H1 (cell line): ENCODE data around the gene PXMP4. TPM values are rescaled to one million over a fixed set of nuclear protein-coding genes. Genes with fewer than 3 reads are reported as not detected.
A peak's percentile ranks its signal among the peaks of the same experiment; 100 is the strongest.

Experiments
- CTCF ChIA-PET: fragments of 300-600 bp; sonication (Branson Sonifier 250); formaldehyde crosslinking; loops from one replicate; lab custom pipeline; 2021; ENCODE audit not compliant: partially characterized antibody; lab: Charles Lee
- POLR2A ChIA-PET: fragments of 300-600 bp; sonication (Branson Sonifier 250); formaldehyde crosslinking; loops from one replicate; lab custom pipeline; 2021; ENCODE audit warnings: inconsistent platforms; ENCODE audit not compliant: partially characterized antibody; lab: Charles Lee
- DNase-seq, 2 experiments: peaks; one replicate each; pipeline versions ENCODE4 v3.0.0 to v3.0.0-alpha.2; 2010 to 2022; ENCODE audit warnings: low spot score in 2 of 2, low read depth in 1 of 2, mixed read lengths in 1 of 2
- FAIRE-seq: peaks from 2 replicates; lab custom pipeline; 2011; peaks lifted over from hg19 to GRCh38; lab: Jason Lieb, UNC
- H2AFZ ChIP-seq: 2 replicates; pipeline ENCODE4 v1.8.1; 2012; ENCODE audit warnings: low read length, inconsistent platforms
- H2AK5ac ChIP-seq: 2 replicates; pipeline ENCODE4 v1.6.1; 2013; ENCODE audit warnings: low read depth, low read length
- H2BK120ac ChIP-seq: replicated peaks from 2 replicates; pipeline ENCODE3; 2013; ENCODE audit warnings: low read depth, low read length, inconsistent platforms
- H2BK12ac ChIP-seq: 2 replicates; pipeline ENCODE4 v1.6.1; 2013; ENCODE audit warnings: low read depth, low read length
- H2BK15ac ChIP-seq: 2 replicates; pipeline ENCODE4 v1.6.1; 2013; ENCODE audit warnings: low read length
- H2BK20ac ChIP-seq: 2 replicates; pipeline ENCODE4 v1.6.1; 2013; ENCODE audit warnings: low read length
- H2BK5ac ChIP-seq: 2 replicates; pipeline ENCODE4 v1.6.1; 2013; ENCODE audit warnings: low read depth, low read length
- H3K14ac ChIP-seq: 2 replicates; pipeline ENCODE4 v1.6.1; 2013; ENCODE audit warnings: inconsistent platforms; ENCODE audit not compliant: insufficient read length
- H3K18ac ChIP-seq: 2 replicates; pipeline ENCODE4 v1.6.1; 2013; ENCODE audit warnings: low read length; ENCODE audit errors: extremely low read depth
- H3K23ac ChIP-seq: 2 replicates; pipeline ENCODE4 v1.6.1; 2013; ENCODE audit warnings: inconsistent platforms; ENCODE audit not compliant: insufficient read length
- H3K23me2 ChIP-seq: 2 replicates; pipeline ENCODE4 v1.6.1; 2013; ENCODE audit warnings: low read depth, low read length
- H3K27ac ChIP-seq: 2 replicates; pipeline ENCODE4 v1.6.1; 2011; ENCODE audit warnings: low read depth, low read length, inconsistent platforms
- H3K27me3 ChIP-seq, 4 experiments: replicated peaks in 1 of 4; 1 replicate in 1 of 4; 2 replicates in 3 of 4; pipeline versions ENCODE4 v1.6.1 to v1.8.1; 2011 to 2013; ENCODE audit warnings: low read length in 3 of 4, mild to moderate bottlenecking in 3 of 4, inconsistent platforms in 2 of 4, mixed read lengths in 2 of 4, moderate library complexity in 1 of 4; ENCODE audit not compliant: control insufficient read depth in 3 of 4, insufficient read depth in 3 of 4; ENCODE audit errors: extremely low read depth in 1 of 4
- H3K36me3 ChIP-seq, 4 experiments: 2 replicates each; pipeline versions ENCODE4 v1.6.1 to v1.8.1; 2011 to 2013; ENCODE audit warnings: mild to moderate bottlenecking in 4 of 4, low read length in 3 of 4, moderate library complexity in 2 of 4, control low read depth in 1 of 4, inconsistent platforms in 1 of 4; ENCODE audit not compliant: insufficient read depth in 4 of 4, control insufficient read depth in 2 of 4
- H3K4ac ChIP-seq: replicated peaks from 2 replicates; pipeline ENCODE3; 2013; ENCODE audit warnings: low read length, low read depth, mixed read lengths, inconsistent platforms; ENCODE audit not compliant: insufficient read length
- H3K4me1 ChIP-seq, 4 experiments: replicated peaks in 1 of 4; 1 replicate in 1 of 4; 2 replicates in 3 of 4; pipeline versions ENCODE4 v1.6.1 to v1.8.1; 2011 to 2013; ENCODE audit warnings: low read length in 3 of 4, inconsistent platforms in 2 of 4, mixed read lengths in 1 of 4; ENCODE audit not compliant: insufficient read depth in 4 of 4, control insufficient read depth in 3 of 4
- H3K4me2 ChIP-seq, 2 experiments: 2 replicates each; pipeline versions ENCODE4 v1.6.1 to v1.8.1; 2011 to 2013; ENCODE audit warnings: low read depth in 2 of 2, low read length in 2 of 2, control low read depth in 1 of 2, inconsistent platforms in 1 of 2, mild to moderate bottlenecking in 1 of 2; ENCODE audit not compliant: insufficient read depth in 1 of 2
- H3K4me3 ChIP-seq, 4 experiments: fragments of 200-600, 300-600 bp in 1 of 4; sonication (generic), shearing (Covaris generic), sonication (Bioruptor Twin) in 1 of 4; 2 replicates each; pipeline versions ENCODE4 v1.5.1 to v1.8.1; 2011 to 2016; ENCODE audit warnings: low read length in 4 of 4, low read depth in 3 of 4, control low read depth in 2 of 4, inconsistent platforms in 2 of 4, mild to moderate bottlenecking in 2 of 4, mixed read lengths in 1 of 4, moderate library complexity in 1 of 4; ENCODE audit not compliant: insufficient read depth in 2 of 4; ENCODE audit errors: extremely low read depth in 1 of 4
- H3K56ac ChIP-seq: replicated peaks from 2 replicates; pipeline ENCODE3; 2013; ENCODE audit warnings: low read depth, mild to moderate bottlenecking, mixed read lengths, low read length, inconsistent platforms; ENCODE audit not compliant: insufficient read length
- H3K79me1 ChIP-seq: 2 replicates; pipeline ENCODE4 v1.6.1; 2013; ENCODE audit warnings: low read depth, low read length, control low read depth
- H3K79me2 ChIP-seq, 2 experiments: 2 replicates each; pipeline versions ENCODE4 v1.6.1 to v1.8.1; 2012 to 2013; ENCODE audit warnings: low read length in 2 of 2, mild to moderate bottlenecking in 2 of 2, inconsistent platforms in 1 of 2; ENCODE audit not compliant: insufficient read depth in 2 of 2, control insufficient read depth in 1 of 2
- H3K9ac ChIP-seq, 4 experiments: replicated peaks in 1 of 4; 1 replicate in 1 of 4; 2 replicates in 3 of 4; pipeline versions ENCODE4 v1.6.1 to v1.8.1; 2011 to 2013; ENCODE audit warnings: low read depth in 3 of 4, low read length in 3 of 4, control low read depth in 2 of 4, mild to moderate bottlenecking in 2 of 4, moderate library complexity in 2 of 4, inconsistent platforms in 1 of 4; ENCODE audit errors: extremely low read depth in 1 of 4
- H3K9me3 ChIP-seq, 2 experiments: 2 replicates each; pipeline versions ENCODE4 v1.6.1 to v1.8.1; 2012 to 2013; ENCODE audit warnings: mild to moderate bottlenecking in 2 of 2, moderate library complexity in 2 of 2, control low read depth in 1 of 2, inconsistent platforms in 1 of 2, low read depth in 1 of 2, low read length in 1 of 2, mixed read lengths in 1 of 2; ENCODE audit not compliant: insufficient read depth in 2 of 2
- H4K20me1 ChIP-seq, 2 experiments: replicated peaks in 1 of 2; 2 replicates each; pipeline versions ENCODE3 to v1.8.1; 2011 to 2013; ENCODE audit warnings: inconsistent platforms in 2 of 2, low read length in 2 of 2, mild to moderate bottlenecking in 1 of 2; ENCODE audit not compliant: insufficient read depth in 2 of 2, control insufficient read depth in 1 of 2
- H4K5ac ChIP-seq: 2 replicates; pipeline ENCODE4 v1.6.1; 2013; ENCODE audit warnings: low read length, low read depth, mixed read lengths, inconsistent platforms; ENCODE audit not compliant: insufficient read length
- H4K8ac ChIP-seq: 2 replicates; pipeline ENCODE4 v1.8.0; 2013; ENCODE audit warnings: mild to moderate bottlenecking, moderate library complexity, low read length, inconsistent platforms; ENCODE audit not compliant: insufficient read depth; ENCODE audit errors: extremely low read depth
- H4K91ac ChIP-seq: replicated peaks from 2 replicates; pipeline ENCODE3; 2013; ENCODE audit warnings: low read length, mixed read lengths, inconsistent platforms; ENCODE audit not compliant: insufficient read length
- CHD1 ChIP-seq: IDR thresholded peaks from 2 replicates; pipeline ENCODE4 v1.6.1; 2012; ENCODE audit warnings: low read depth, low read length, improper control_type of control experiment
- JUND ChIP-seq: IDR thresholded peaks from 2 replicates; pipeline ENCODE4 v1.6.1; 2011; ENCODE audit warnings: mild to moderate bottlenecking, improper control_type of control experiment, low read length
- KDM5A ChIP-seq: fragments of 200-600 bp; IDR thresholded peaks from 2 replicates; pipeline ENCODE4 v1.7.1; 2012; ENCODE audit warnings: mild to moderate bottlenecking, low read length, inconsistent platforms, mixed read lengths
- NANOG ChIP-seq: IDR thresholded peaks from 2 replicates; pipeline ENCODE4 v1.6.1; 2011; ENCODE audit warnings: low read length, low read depth, mild to moderate bottlenecking, inconsistent platforms; ENCODE audit not compliant: insufficient read depth, poor library complexity, severe bottlenecking
- PHF8 ChIP-seq: fragments of 200-600 bp; sonication (generic); conservative IDR thresholded peaks from 2 replicates; pipeline ENCODE4 v1.7.1; 2012; ENCODE audit warnings: low read depth, mild to moderate bottlenecking, inconsistent platforms, low read length, moderate library complexity
- POLR2AphosphoS5 ChIP-seq: IDR thresholded peaks from 2 replicates; pipeline ENCODE4 v1.6.1; 2011; ENCODE audit warnings: low read depth, low read length
- RAD21 ChIP-seq, 2 experiments: IDR thresholded peaks in 1 of 2; conservative IDR thresholded peaks in 1 of 2; 2 replicates each; pipeline ENCODE4 v1.6.1; 2011; ENCODE audit warnings: low read depth in 2 of 2, low read length in 2 of 2, improper control_type of control experiment in 1 of 2, inconsistent platforms in 1 of 2, mild to moderate bottlenecking in 1 of 2, moderate library complexity in 1 of 2
- SP1 ChIP-seq: IDR thresholded peaks from 2 replicates; pipeline ENCODE4 v1.6.1; 2011; ENCODE audit warnings: low read depth, low read length
- SP4 ChIP-seq: IDR thresholded peaks from 2 replicates; pipeline ENCODE4 v1.6.1; 2012; ENCODE audit warnings: low read length, inconsistent platforms
- WGBS, 2 experiments: shearing (Covaris generic) in 1 of 2; methylation state at CpG; one replicate each; pipeline versions ENCODE4 v1.1.6 to v1.1.7; 2013 to 2015; ENCODE audit warnings: low lambda C conversion rate in 2 of 2, mixed read lengths in 2 of 2, inconsistent platforms in 1 of 2, low coverage in 1 of 2, missing lambda C conversion rate in 1 of 2; ENCODE audit not compliant: insufficient replicate concordance in 2 of 2, insufficient coverage in 1 of 2, insufficient read length in 1 of 2; ENCODE audit errors: extremely low coverage in 1 of 2, missing lambda C conversion rate in 1 of 2; 5-methylcytosine and 5-hydroxymethylcytosine counted together
- polyA plus RNA-seq, 7 experiments: library from polyadenylated mRNA; depleted of rRNA in 3 of 7; stranded (reverse) in 5 of 7; unstranded in 2 of 7; fragments of >200 nt in 5 of 7; fragments of 200-250 nt in 2 of 7; gene quantifications; 1 replicate in 5 of 7; 2 replicates in 1 of 7; 4 replicates in 1 of 7; pipeline versions ENCODE4 v1.2.1 to v1.2.3, GENCODE V29; 2011 to 2013; ENCODE audit warnings: missing spikeins in 2 of 7, mixed read lengths in 2 of 7
- total RNA-seq: library from RNA; stranded (reverse); fragmentation: NEBNext Ultra II Directional; extraction: Animal tissue kit (Norgen Biotek cat#: 25700); gene quantifications from 2 replicates; pipeline ENCODE4 v1.2.1, GENCODE V29; 2021
- TF ChIP-seq, protein P1 (sequence below): IDR thresholded peaks from 2 replicates; pipeline ENCODE4 v1.6.1; 2012; ENCODE audit warnings: inconsistent platforms

Gene PXMP4
- total and polyA plus RNA-seq, 2 of the 8 experiments (the other 6 are each of a cell fraction or from before 2014, with no cell fraction given): 3.3 to 3.4 TPM

DNA sequence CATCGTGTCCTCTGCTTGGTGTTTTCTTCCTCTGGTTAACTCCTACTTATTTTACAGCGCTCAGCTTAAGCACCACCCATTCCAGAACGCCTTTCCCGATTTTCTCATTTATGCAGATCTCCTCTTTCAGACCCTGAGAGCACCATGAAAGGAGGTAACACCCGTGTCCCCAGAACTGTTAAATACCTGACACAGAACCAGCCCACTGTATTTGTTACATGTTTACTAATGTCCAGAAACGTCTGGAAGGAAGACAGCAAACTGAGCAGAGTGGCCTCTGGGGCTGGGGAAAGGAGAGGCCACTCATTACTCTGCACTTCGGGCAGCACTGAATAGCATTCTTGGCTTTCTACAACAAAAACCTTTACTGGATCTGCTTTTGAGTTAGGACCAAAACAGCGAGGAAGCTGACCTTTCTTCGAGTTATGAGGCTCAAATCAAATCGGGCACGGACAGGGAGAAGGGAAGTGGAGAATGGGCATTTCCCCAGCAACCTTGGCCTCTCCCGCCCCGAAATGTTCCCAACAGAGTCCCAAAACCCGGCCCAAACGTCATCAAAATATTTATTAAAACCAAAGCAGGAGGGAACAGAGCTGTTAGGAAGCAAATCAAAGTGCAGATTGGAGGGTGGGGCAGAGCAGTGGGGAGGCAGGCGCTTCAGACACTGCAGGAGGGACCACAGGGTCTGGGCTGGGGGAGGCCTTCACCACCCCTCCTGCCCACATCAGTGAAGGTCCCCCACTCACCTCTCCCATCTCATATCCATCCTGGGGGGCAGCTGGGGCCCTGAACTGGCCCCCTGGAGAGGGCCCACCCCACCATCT is 44.8 kb downstream of the PXMP4 start:
- H4K20me1 ChIP-seq: peaks cover 8 to 37% of the 10 kb centered on the region in 2 experiments
- FAIRE-seq: no peak
- CTCF ChIA-PET: interaction anchor here (1.2 to 1.5 kb wide), 4 partner anchors 15 to 75 kb away, joined by 3 to 5 read pairs (median 4); no protein-coding TSS in a partner anchor
- H2AFZ ChIP-seq: 0 out of 2 replicates have a peak overlapping the region, but pooled peaks have one; percentile 12
- peaks cover 0 to 22% (median 11%) of the 10 kb centered on the region in 4 experiments; a peak in 4 of 7 replicates for H3K4me1 ChIP-seq
- no peak overlapping the region for H2BK120ac ChIP-seq
- 0 out of 4 replicates have a peak, but pooled peaks cover 0 to 2% of the 10 kb centered on the region in 2 experiments for H3K79me2 ChIP-seq
- no peak overlapping the region for H2BK12ac ChIP-seq
- H2BK20ac ChIP-seq: no peak overlapping the region
- peaks cover 19 to 34% (median 31%) of the 10 kb centered on the region in 4 experiments; a peak in 6 of 8 replicates for H3K36me3 ChIP-seq
- peaks cover 13% of the 10 kb centered on the region for H3K23me2 ChIP-seq
- H2AK5ac ChIP-seq: no peak overlapping the region; the same call in 1 of the 2 replicates
- no peak overlapping the region for H2BK5ac ChIP-seq
- peak overlapping the region in 2 of 4 experiments; percentile 4 to 17; a peak in 2 of 7 replicates for H3K9ac ChIP-seq
- WGBS, 2 experiments: 53% methylated on average over 16 of the region's 16 CpGs; no CpG with 5 or more reads in 1 of the 2 experiments
- no peak overlapping the region for H3K14ac ChIP-seq
- DNase-seq: no peak
- 0 out of 2 replicates have a peak overlapping the region, but pooled peaks have one; percentile 3 for H3K18ac ChIP-seq
- peak overlapping the region; percentile 85 to 97 for H3K4me2 ChIP-seq
- peak overlapping the region; percentile 52 to 77 (median 66); a peak in 7 of 8 replicates for H3K4me3 ChIP-seq
- POLR2A ChIA-PET: interaction anchor here (0.5 to 17.9 kb wide), 9 partner anchors 4 to 52 kb away, joined by 3 to 245 read pairs (median 6); partner anchors contain the start of genes ACTL10, C20orf144, E2F1 and NECAB3
- no peaks in the 10 kb centered on the region for H3K9me3 ChIP-seq
- no peak overlapping the region for H3K23ac ChIP-seq
- H2BK15ac ChIP-seq: no peak overlapping the region
- H3K4ac ChIP-seq: peak overlapping the region; percentile 29
- H4K5ac ChIP-seq: no peak overlapping the region
- no peak overlapping the region for H3K27ac ChIP-seq
- no peaks in the 10 kb centered on the region for H3K27me3 ChIP-seq
- no peaks in the 10 kb centered on the region for H3K79me1 ChIP-seq
- no peak overlapping the region for H3K56ac ChIP-seq
- H4K91ac ChIP-seq: no peak overlapping the region
- TF ChIP-seq RAD21 (IDR thresholded peaks at IDR 0.05 in 1 of 2, conservative IDR thresholded peaks at IDR 0.05 in 1 of 2; ENCODE audit: low read depth in 2 of 2, low read length in 2 of 2) (no peak), SP1 (no peak), NANOG (no peak), CHD1 (no peak), PHF8 (no peak), POLR2AphosphoS5 (no peak), JUND (no peak), KDM5A (no peak), SP4 (no peak)
- TF ChIP-seq, protein P1, sequence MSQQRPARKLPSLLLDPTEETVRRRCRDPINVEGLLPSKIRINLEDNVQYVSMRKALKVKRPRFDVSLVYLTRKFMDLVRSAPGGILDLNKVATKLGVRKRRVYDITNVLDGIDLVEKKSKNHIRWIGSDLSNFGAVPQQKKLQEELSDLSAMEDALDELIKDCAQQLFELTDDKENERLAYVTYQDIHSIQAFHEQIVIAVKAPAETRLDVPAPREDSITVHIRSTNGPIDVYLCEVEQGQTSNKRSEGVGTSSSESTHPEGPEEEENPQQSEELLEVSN: no peak
- TF ChIP-seq, all 59 proteins: peak for 0
- H4K8ac ChIP-seq: no peak overlapping the region
